GM21390 (cell line): Measurements from ENCODE around the gene CAPN3.

ENCODE experiments used
- ATAC-seq: cut with Tn5 transposase; IDR thresholded peaks from one replicate; pipeline ENCODE4 v1.9.1; 2021; ENCODE audit not compliant: unreplicated experiment

Gene CAPN3

GRCh38 chr15:42392309-42393024 is 33.2 kb downstream of the CAPN3 start:
- no peak for ATAC-seq

- ATAC-seq: no peak
Observed at GRCh38 chr15:42394106-42394505, 34.8 kb downstream of the CAPN3 start.

DNA sequence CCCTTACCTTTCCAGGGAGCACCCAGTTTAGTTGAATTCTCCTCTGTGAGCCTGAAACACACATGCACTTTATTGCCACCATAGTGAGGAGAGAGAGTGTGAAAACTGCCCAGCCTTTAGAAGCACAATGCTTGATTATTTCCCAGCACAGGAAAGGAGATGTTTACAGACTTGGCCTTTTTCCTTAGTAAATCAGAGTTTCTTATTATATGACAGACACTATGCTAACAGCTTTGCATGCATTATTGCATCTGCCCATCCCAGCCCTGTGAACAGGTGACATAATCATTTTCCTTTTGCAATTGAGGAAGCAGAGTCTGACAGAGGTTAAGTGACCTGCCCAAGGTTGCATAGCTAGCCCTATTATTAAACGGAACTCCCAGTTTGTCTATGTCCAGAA is 36.5 kb downstream of the CAPN3 start:
- ATAC-seq: no peak

GRCh38 chr15:42401544-42402454 is 42.5 kb downstream of the CAPN3 start:
- ATAC-seq: no peak

DNA sequence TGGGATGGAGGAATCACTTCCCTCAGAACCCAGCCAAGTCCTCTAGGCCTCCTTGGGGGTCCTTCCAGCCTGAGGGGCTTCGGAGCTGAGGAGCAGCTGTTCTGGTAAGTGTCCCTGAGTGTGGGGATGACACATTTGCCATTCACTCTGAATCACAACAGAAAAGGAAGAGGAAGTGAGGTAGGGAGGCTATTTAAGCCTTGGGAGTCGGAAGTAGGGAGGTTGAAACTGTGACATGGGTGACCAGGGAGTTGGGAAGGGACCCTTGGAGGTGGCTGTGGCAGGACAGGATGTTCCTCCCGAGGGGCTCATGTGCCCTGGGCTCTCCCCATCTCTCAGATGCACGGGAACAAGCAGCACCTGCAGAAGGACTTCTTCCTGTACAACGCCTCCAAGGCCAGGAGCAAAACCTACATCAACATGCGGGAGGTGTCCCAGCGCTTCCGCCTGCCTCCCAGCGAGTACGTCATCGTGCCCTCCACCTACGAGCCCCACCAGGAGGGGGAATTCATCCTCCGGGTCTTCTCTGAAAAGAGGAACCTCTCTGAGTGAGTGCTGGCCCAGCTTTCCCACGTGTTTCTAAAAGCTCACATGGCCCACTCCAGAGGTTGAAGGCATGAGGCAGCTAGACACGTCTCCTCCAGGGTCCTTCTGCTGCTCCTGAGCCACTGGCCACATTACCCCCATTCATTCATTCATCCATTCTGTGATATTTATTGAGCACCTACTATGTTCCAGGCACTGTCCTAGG is 43.3 kb downstream of the CAPN3 start:
- no peak for ATAC-seq

GRCh38 chr15:42403389-42403788 is 44.1 kb downstream of the CAPN3 start:
- ATAC-seq: no peak

- ATAC-seq: no peak
Observed at GRCh38 chr15:42404461-42405235, 45.3 kb downstream of the CAPN3 start.

- ATAC-seq: no peak
Observed at GRCh38 chr15:42405863-42406482, 46.7 kb downstream of the CAPN3 start.

GRCh38 chr15:42408178-42408577 is 48.9 kb downstream of the CAPN3 start:
- ATAC-seq: no peak

DNA sequence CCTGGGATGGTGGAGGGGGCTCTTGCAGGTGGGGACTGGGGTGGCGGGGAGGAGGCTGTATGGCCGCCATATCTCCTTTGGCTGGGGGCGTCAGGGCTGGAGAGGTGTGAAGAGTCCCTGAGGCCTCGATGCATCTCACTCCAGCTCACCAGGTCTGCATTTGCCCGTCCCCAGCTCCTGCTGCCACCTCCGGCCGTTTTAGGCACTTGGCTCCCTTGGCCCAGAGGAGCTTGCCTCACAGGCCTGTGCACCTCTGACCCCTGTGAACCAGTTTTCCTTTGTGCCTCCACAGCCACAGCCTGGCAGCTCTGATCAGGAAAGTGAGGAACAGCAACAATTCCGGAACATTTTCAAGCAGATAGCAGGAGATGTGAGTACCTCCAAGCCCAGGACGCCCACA is 49.7 kb downstream of the CAPN3 start:
- ATAC-seq: no peak

DNA sequence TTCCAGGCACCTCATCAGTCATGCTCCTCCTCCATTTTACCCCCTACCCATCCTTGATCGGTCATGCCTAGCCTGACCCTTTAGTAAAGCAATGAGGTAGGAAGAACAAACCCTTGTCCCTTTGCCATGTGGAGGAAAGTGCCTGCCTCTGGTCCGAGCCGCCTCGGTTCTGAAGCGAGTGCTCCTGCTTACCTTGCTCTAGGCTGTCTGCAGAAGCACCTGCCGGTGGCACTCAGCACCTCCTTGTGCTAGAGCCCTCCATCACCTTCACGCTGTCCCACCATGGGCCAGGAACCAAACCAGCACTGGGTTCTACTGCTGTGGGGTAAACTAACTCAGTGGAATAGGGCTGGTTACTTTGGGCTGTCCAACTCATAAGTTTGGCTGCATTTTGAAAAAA is 52.6 kb downstream of the CAPN3 start:
- ATAC-seq: no peak

DNA sequence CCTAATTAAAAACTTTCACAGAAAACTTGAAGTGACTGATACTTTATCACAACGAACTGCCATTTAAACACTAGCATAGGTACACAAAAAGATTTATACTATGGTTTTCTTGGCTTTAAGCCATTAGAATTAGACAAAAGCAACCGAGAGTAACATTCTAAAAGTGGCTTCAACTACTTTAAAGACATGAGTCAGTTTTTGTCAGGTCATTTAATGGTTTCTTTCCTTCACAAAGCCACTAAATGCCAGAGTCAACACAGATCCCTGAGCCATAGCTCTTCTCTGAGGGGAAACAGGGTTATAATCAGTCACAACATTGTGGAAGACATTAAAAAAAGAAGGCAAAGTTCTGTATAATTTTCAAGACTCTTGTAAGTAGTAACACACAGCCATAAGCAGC is 54.6 kb downstream of the CAPN3 start:
- no peak for ATAC-seq

DNA sequence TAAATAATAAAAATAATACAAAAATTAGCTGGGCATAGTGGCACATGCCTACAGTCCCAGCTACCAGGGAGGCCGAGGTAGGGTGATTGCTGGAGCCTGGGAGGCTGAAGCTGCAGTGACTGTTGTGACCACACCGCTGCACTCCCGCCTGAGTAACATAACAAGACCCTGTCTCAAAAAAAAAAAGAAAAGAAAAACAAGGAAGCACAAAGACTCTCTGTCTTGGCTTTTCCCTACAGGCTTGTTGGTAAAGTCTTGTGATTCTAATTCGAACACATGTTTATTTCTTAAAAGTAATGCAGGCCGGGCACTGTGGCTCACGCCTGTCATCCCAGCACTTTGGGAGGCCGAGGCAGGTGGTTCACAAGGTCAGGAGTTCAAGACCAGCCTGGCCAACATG is 60.1 kb downstream of the CAPN3 start:
- no peak for ATAC-seq

GRCh38 chr15:42421376-42421775 is 62.1 kb downstream of the CAPN3 start:
- ATAC-seq: no peak

DNA sequence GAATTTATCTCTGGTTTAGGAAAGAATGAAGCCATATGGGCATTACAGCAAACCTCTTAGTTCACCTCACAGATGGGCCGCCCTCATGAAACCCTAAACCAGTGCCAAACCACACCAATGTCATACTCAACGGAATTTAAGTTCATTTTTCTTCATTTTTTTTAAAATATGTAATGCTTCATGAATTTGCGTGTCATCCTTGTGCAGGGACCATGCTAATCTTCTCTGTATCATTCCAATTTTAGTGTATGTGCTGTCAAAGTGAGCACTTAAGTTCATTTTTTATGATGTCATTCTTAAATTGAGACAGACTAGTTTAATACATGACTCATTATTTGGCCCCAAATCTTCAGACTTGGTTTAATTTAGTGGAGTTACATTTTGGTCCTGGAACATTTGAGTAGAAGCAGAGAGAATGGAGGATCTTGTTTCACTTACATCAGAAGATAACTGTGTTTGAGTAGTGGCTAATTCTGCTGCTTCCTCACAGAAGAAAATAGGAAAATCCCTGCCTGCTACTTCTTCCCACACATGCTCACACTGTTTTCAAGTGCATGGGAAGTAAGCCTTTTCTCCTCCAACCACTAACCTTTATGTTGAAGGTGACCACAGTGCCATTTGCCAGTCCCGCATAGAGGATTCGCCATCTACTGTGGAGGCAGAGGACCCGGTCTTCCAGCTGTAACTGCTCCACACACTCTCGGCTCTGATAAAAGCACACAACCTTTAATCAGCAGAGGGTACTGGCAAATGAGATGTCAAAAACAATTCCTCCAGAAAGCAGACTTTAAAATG is 68.3 kb downstream of the CAPN3 start:
- no peak for ATAC-seq

- ATAC-seq: no peak
Observed at GRCh38 chr15:42444415-42445063, 85.2 kb downstream of the CAPN3 start.

GRCh38 chr15:42445551-42445950 is 86.2 kb downstream of the CAPN3 start:
- ATAC-seq: no peak

- ATAC-seq: no peak
Observed at GRCh38 chr15:42447599-42447998, 88.3 kb downstream of the CAPN3 start.

- no peak for ATAC-seq
Observed at GRCh38 chr15:42448281-42448680, 89.0 kb downstream of the CAPN3 start.
